Ammon's horn (tissue), 1 donor: ENCODE measurements around the gene CWH43.
"Not testable (repeated sequence)": the region's sequence is repeated elsewhere in the genome, so short reads cannot be mapped to it uniquely, and the experiment has no call there.

Experiments
- DNase-seq: peaks from one replicate; pipeline ENCODE4 v3.0.0-alpha.2; 2016; ENCODE audit warnings: low spot score

CWH43 gene

GRCh38 chr4:48985976-48986653 lies at the start of gene CWH43:
Gene CWH43 (plus strand): TSS chr4:48986275. CDS start chr4:48986430, 155 bp downstream.
- no peak for DNase-seq

DNA sequence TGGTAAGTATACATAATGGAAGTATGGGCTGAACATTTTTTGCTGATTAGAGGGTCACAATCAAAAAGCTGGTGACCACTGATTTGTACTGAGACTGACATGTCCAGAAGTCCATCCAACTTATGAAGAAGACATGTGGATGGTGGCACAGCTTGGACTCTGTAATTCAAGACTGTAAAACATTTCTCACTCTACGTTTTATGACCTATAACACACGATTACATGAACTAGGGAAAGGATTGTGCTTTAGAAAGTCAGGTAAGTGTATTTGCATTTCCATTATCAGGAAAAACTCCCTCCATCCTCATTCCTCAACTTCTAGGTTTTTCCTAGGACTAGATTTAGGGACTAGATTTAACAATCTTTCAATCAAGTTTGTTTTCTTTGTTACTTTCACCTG lies 49.0 kb upstream of the CWH43 start:
- DNase-seq, result no peak

- no peak for DNase-seq
Measured at GRCh38 chr4:48938831-48939230, 47.2 kb upstream of the CWH43 start.

DNA sequence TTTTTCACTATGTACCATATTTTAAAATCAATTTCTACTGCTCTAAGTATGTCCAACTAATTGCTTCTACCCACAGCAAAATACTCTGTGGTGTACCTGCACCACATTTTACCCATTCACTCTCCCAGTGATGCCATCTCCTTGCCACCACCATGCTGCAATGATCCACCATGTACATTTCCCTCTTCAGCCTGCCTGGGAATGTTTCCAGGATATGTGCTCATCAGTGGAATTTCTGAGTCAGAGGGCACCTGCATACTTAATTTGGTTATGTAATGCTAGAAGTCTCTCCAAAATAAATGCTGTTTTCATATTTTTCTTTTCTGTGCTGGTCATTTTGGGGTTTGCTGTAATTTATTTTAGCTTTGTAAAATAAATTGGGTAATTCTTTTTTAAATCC lies 46.3 kb upstream of the CWH43 start:
- no peak for DNase-seq

- no peak for DNase-seq
Measured at GRCh38 chr4:48943387-48943786, 42.7 kb upstream of the CWH43 start.

- DNase-seq, result no peak
Measured at GRCh38 chr4:48944252-48944651, 41.8 kb upstream of the CWH43 start.

DNA sequence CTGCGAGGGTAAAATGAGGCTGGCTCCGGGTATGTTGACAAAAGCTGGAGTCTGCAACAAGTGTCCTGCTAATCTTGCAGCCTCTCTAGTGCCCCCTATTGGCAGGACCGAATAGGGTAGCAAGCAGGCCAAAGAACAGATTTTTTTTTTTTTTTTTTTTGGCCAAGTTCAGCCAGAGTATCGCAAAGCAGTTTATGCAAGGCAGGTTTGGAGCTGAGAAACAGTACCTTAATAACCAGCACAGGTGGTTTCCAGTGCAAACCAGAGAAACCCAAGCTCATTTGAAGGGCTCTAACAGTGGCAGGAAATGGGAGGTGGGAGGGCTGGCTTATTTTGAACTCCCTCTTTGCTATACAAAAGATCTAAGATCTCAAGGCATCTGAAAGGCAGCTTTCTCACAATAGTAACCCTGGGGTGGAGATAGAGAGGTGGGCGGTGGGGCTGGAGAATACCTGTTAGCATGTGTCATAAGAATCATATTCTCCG lies 41.3 kb upstream of the CWH43 start:
- DNase-seq, result no peak

- DNase-seq, result no peak
Measured at GRCh38 chr4:48945981-48946380, 40.1 kb upstream of the CWH43 start.

- no peak for DNase-seq
Measured at GRCh38 chr4:48947731-48948130, 38.3 kb upstream of the CWH43 start.

GRCh38 chr4:48949086-48949485 lies 37.0 kb upstream of the CWH43 start:
- DNase-seq, result no peak

GRCh38 chr4:48949518-48950219 lies 36.4 kb upstream of the CWH43 start:
- DNase-seq, result no peak

GRCh38 chr4:48954314-48954713 lies 31.8 kb upstream of the CWH43 start:
- no peak for DNase-seq

- not testable (repeated sequence) for DNase-seq
Measured at GRCh38 chr4:48957366-48957765, 28.7 kb upstream of the CWH43 start.

DNA sequence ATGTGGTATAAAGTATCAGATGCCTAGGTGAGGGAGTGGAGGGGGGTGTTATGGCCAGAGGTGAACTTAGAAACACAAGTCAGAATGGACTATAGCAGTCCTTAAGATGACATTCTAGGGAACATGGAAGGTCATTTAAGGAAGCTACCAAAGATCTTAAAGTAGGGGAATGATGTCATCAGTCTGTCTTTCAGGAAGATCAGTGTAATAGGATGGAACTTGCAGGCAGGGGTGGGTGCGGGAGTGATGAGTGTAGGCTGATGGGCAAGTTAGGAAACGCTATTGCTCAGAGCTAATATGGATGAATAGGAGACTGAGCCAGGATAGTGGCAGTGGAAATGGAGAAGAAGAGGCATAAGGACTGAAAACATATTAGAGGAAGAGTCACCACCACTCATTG lies 27.5 kb upstream of the CWH43 start:
- no peak for DNase-seq

DNA sequence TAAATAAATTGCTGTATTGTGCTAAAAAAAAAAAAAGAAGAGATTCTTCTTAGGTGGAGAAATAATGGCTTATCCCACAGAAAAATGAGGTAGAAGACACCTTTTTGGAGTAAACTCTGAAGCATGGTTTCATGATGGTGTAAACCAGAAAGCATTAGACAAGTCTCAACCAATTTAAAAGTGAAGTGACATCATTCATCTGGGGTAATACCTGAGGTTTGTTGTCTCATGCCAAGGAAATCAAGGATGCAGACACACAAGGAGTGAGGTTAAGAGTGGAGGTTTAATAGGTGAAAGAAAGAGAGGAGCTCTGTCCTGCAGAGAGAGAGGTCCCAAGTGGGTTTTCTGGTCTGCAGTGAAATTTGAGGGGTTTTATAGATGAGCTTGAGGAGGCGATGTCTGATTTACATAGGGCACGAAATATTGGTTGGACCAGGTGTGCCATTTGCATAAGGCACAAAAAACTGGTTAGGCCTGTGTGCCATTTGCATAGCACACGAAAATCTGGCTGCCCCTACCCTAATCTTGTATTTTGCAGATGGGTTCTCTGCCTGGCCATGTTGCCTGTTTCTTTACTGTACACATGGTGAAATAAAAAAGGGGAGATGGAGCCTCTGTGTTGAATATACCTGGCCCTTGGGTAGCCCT lies 25.0 kb upstream of the CWH43 start:
- no peak for DNase-seq

DNA sequence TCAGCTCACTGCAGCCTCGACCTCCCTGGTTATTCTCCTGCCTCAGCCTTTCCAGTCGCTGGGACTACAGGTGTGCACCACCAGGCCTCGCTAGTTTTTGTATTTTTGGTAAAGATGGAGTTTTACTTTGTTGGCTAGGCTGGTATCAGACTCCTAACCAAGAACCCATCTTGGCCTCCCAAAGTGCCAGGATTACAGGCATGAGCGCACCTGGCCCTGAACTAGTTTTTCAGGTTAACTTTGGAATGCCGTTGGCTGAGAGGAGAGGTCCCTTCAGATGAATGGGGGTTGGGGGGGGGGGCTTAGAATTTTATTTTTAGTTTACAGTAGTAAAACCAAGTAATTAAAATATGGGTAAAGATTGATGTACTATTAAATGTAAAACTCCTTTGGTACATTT lies 23.4 kb upstream of the CWH43 start:
- no peak for DNase-seq

DNA sequence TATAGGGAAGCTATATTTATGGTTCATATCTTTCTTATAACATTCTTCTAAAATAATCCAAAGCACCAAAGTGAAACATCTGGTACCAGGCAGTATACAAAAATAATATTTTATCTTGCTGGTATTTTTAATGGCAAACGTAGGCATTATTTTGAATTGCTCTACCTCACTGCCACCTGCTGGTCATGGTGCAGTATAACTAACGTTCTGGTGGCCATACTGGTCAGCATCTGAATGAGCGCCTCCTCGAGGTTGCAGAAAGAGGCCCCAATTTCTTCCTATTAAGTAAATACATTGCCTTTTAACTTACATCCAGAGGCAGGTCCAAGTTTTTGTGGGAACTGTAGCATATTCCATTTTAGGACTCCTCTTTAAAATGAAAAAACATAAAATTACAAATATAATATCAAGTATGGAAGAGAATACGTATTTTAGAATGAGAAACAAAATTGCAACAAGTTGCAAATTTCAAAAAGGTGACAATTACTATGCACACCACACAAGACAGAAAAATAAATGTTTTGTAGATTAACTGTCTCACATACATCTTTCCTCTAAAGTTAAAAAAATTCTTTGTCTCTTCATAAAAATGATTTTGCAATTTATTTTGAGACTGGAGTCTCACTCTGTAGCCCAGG lies 22.9 kb upstream of the CWH43 start:
- DNase-seq, result peak; percentile 91

GRCh38 chr4:48967101-48967500 lies 19.0 kb upstream of the CWH43 start:
- peak; percentile 13 for DNase-seq

GRCh38 chr4:48967631-48968030 lies 18.4 kb upstream of the CWH43 start:
- DNase-seq, result no peak

GRCh38 chr4:48968814-48969213 lies 17.3 kb upstream of the CWH43 start:
- DNase-seq, result no peak

DNA sequence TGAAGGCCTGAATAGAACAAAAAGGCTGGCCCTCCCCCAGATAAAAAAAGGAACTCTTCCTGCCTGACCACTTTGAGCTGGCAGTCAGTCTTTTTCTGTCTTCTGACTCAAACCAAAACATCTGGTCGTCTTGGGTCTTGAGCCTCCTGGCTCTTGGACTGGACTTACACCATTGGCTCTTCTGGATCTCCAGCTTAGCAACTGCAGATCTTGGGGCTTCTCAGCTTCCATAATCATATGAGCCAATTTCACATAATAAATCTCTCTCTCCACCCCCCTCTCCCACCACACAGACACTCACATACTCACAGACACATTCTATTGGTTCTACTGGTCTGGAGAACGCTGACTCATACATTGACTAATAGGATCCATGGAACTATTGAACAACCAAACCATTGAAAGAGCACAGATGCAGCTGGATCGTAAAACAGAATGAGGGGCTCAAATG lies 15.6 kb upstream of the CWH43 start:
- no peak for DNase-seq

DNA sequence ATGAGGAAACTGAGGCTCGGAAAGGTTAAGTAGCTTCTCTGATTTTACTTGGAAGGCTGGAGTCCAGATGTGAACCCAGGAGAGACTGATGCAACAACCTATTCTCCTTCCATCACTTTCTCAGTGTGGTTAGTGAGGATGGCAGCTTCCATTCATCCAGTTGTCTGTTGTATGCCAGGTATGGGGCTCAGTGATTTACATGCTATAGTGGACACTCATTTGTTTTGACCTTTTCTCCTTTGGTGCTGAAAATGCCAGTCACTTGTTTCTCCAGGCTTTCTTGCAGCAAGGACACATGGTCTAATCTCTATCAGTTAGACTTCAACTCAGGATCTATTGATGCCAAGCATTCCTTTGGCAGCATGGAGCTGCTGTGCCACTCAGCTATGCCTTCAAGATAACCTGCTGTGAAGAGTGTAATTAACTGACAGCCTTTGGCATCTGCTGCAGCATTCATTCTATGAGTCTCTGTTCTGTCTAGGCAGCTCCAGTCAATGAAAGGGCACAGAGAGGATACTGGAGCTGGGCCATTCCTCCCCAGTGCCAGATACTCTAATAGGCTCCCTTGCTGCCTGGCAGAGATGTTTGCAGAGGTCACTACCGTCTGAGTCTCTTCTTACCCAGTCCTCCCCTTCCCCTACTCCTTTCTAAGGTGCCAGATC lies 11.0 kb upstream of the CWH43 start:
- peak; percentile 50 for DNase-seq
